Measurements from ENCODE around the gene SMAD1.
A peak's percentile ranks its signal among the peaks of the same experiment; 100 is the strongest.

SMAD1 gene

DNA sequence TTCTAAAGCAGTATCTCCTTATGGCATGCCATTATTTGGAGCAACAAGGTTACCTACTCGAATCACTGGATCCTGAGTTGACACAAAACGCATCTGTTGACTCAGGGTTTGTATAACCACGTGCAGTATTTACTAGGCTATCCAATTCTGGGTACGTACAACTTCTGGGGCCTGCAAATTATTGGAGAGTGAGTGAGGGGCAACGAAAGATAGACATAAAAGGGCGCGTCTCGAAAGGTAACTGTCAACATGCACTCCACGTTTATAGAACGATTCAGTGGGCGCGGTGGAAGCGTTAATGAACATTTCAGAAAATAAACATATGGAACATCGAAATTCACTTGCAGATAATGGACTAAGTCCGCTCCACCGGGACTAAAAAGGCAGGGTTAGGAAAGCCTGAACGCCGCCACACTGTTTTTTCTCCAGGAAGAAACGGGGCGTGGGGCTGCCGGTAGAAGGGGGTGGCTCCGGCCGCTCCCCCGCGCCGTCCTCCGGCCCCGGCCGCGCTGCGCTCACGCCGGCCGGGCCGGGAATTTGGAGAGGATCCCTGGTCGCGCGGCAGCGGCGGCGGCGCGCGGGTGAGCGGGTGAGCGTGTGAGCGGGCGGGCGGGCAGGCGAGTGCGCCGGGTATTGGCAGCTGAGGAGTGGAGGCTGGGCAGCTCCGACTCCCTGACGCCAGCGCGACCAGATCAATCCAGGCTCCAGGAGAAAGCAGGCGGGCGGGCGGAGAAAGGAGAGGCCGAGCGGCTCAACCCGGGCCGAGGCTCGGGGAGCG, at the start of gene SMAD1:
Gene SMAD1, plus strand, starts transcription at position 690 of the 778 bp plus-strand sequence. CDS start 32,761 bp downstream, outside the sequence.
- DNase-seq: peak; percentile 50

GRCh38 chr4:145433684-145434083, 48.0 kb upstream of the SMAD1 start:
- no peak for DNase-seq

DNA sequence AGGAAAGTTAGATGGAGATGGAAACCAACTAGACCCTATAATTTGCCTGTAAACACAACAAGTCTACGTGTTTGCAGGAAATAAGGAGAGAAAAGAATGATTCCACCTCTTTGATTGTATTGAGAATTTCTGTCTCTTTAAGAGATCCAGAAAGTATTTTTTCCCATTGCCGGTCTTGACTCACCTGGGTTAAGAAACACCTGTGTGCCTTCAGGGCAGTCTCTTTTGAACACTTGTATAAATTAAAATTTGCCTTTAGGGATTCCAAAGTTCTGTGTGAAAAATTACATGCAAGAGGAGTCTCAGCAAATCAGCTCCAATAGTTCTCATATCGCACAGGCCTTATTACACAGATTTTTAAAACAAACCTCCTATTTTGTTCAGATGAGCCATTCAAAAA, 46.0 kb upstream of the SMAD1 start:
- DNase-seq: no peak

DNA sequence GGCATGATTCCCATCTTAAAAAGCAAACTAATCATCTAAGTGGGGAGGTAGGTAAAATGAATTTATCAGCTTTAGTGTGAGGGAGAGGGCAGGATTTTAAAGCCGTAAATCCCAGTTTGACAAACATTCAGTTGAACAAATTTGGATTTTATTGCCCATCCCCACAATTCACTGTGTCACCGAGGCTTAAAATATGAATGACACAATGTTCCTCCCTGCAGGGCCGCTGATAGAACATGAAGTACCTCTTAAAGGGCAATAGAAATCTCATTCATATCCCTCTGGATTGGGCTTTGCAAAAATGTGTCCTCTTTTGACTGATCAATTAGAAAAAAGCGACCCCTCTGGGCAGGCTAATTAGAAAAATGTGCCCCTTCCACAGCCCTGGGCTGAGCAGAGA, 45.5 kb upstream of the SMAD1 start:
- no peak for DNase-seq

DNA sequence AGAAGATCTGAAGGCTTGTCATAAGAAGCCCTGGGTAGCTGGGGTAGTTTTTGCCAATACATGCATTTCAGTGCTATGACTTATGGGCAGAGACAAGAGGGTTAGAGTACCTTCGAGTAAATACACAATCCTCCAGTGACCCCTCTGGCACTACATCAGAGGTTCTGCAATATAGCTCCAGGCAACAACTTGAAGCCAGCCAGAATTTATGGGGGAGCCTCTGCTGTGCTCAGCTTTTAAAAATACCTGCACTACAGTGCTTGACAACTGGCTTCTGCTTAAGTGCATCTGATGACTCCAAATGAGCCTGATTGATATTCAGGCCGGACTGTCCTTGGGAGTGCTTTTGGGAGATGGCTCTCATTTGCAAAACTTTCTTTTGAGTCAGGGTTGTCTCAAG, 44.9 kb upstream of the SMAD1 start:
- DNase-seq: no peak

GRCh38 chr4:145437466-145437865, 44.2 kb upstream of the SMAD1 start:
- no peak for DNase-seq

DNA sequence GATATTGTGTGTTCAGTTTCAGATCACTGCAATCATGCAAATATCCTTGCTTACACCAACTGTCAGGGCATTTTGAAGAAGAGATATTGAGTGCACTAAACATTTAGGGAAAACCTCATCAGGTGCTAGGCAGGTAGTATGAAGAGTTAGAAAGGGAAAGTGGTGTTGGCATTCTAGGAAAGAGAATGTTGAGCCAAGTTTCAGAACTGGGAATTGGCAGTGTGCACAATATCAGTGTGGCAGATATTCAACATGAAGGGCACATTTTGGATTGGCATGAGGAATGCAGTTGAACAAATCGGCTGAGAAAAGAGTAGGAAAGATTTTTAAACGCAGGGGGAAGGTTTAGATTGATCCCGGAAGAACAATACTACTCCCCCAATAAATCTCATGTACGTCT, 43.4 kb upstream of the SMAD1 start:
- DNase-seq: no peak

DNA sequence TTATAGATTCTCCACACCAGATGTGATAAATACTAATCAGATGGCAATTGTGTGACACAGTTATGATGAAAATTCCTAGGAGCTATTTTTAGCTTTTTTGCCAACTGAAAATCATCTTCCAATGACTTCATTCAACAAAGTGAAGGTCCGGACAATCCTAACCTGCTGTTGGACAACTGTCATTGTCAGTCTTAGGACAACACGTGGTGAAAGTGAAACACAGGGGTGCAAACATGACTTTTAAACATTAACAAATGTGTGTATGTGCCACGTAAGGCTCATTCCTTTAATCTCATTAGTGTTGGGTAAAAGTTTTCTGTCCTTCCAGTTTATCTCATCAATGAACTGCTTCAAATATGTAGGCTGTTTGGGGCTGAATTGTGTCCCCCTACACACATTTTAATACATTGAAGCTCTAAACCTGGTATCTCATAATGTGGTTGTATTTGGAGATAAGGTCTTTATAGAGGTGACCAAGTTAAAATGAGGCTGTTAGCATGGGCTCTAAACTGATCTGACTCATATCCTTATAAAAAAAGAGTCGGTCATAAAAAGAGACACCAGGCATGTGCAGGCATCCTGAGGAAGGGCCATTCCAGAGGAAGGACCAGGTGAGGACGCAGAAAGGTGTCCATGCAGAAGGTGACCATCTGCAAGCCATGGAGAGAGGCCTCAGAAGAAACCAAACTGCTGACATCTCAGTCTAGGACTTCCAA, 41.2 kb upstream of the SMAD1 start:
- DNase-seq: no peak

- no peak for DNase-seq
Observed at GRCh38 chr4:145446184-145446583, 35.5 kb upstream of the SMAD1 start.

GRCh38 chr4:145451895-145452294, 29.8 kb upstream of the SMAD1 start:
- DNase-seq: no peak

DNA sequence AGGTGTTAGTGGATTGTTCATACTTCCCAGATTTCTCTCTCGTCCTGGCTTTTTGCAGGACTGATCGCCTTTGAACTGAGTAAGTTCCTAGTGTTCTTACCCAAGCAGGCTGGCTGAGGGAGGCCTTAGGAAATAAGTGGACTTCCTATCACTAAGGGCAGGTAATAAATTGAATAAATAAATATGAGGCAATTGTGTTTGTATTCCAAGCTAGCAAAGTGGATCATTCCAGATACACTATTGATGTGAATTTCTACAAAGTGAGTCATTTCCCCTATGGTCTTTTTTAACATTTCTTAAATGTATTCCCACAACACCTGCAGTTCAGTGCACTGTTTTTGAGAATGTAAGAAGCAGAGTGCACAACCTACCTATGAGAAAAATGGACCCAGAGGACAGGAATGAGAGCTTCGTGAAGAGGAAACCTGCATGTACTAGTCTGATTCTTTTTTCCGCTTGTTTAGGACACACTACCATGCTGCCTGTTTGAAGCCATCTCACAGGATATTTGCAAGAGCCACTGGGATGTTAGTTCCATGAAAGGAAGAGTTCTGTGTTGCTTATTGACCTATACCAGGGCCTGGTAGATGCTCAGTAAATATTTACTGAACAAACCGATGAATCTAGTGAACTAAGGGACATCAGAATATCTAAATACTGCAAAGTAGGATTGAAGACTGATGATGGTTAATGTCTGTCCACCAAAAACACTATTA, 29.0 kb upstream of the SMAD1 start:
- no peak for DNase-seq

GRCh38 chr4:145453163-145453520, 28.5 kb upstream of the SMAD1 start:
- no peak for DNase-seq

GRCh38 chr4:145473203-145473602, 8.4 kb upstream of the SMAD1 start:
- DNase-seq: no peak

DNA sequence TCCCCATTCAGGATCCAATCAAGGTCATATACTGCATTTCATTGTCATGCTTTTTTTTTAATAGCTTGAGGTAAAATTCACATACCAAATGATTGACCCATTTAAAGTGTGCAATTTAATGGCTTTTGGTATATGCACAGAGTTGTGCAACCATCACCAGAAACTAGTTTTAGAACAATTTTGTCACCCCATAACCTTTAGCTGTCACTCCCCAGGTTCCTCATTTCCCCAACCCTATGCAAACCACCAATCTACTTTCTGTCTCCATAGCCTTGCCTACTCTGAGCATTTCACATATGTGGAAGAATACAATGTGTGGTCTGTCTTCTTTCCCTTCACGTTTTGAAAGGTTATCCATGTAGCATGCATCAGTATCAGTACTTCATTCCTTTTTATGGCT, 1.4 kb upstream of the SMAD1 start:
- DNase-seq: no peak

DNA sequence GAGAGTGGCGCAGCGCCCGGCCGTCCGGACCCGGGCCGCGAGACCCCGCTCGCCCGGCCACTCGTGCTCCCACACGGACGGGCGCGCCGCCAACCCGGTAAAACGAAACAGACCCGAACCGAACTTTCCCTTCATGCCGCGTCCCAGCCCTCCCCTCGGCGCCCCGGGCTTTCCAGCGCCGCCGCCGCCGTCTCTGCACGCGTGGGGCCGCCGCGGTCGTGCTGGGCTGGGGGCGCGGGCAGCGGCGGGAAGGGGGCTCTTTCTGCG, 222 bp downstream of the SMAD1 start:
- no peak for DNase-seq

GRCh38 chr4:145482209-145483037, 770 bp downstream of the SMAD1 start:
- peak; percentile 61 for DNase-seq

- peak; percentile 10 for DNase-seq
Observed at GRCh38 chr4:145483514-145483913, 1.9 kb downstream of the SMAD1 start.

GRCh38 chr4:145484225-145484846, 2.7 kb downstream of the SMAD1 start:
- no peak for DNase-seq

- no peak for DNase-seq
Observed at GRCh38 chr4:145485120-145485519, 3.5 kb downstream of the SMAD1 start.

GRCh38 chr4:145486603-145487002, 5.0 kb downstream of the SMAD1 start:
- no peak for DNase-seq

- DNase-seq: no peak
Observed at GRCh38 chr4:145487631-145488030, 6.0 kb downstream of the SMAD1 start.

GRCh38 chr4:145488310-145488709, 6.7 kb downstream of the SMAD1 start:
- DNase-seq: no peak

DNA sequence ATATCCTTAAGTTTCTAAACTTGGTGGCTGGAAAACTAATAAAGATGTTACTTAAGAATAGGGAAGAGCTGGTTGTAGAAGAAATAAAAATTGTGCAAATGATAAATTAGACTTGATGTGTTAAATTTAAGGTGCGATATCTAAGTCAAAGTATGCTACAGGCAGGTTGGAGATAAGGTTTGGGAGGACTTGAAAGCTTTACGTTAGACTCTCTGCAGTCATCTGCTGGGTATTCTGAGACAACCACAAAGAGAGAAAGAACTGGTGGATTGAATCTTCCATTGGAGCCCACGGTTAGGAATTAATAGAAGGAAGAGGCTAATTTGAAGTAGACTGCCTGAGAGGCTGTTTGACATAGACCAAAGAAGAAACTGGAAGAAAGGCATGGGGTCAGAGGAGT, 7.9 kb downstream of the SMAD1 start:
- no peak for DNase-seq
